Activated naive CD8-positive, alpha-beta T cell (primary cell): ENCODE results near the gene ZEB2.

Source experiments
- H3K27ac Mint-ChIP-seq: one replicate; pipeline ENCODE4 v1.8.0; 2021; ENCODE audit warnings: mixed read lengths
- H3K27me3 Mint-ChIP-seq: one replicate; pipeline ENCODE4 v1.8.0; 2021; ENCODE audit warnings: mixed read lengths
- H3K36me3 Mint-ChIP-seq: one replicate; pipeline ENCODE4 v1.8.0; 2021; ENCODE audit warnings: mixed read lengths
- H3K4me1 Mint-ChIP-seq: one replicate; pipeline ENCODE4 v1.8.0; 2021; ENCODE audit warnings: low read depth, mixed read lengths
- H3K4me3 Mint-ChIP-seq: one replicate; pipeline ENCODE4 v1.8.0; 2021; ENCODE audit warnings: mild to moderate bottlenecking, mixed read lengths
- H3K9me3 Mint-ChIP-seq: one replicate; pipeline ENCODE4 v1.8.0; 2021; ENCODE audit warnings: low read depth, mixed read lengths

The ZEB2 gene

GRCh38 chr2:144334551-144334950, 185.4 kb downstream of the ZEB2 start:
- Mint-ChIP-seq H3K9me3 (no peaks in the 10 kb centered on the region), H3K27ac (no peak overlapping the region), H3K27me3 (no peaks in the 10 kb centered on the region), H3K4me1 (peaks cover 38% of the 10 kb centered on the region), H3K4me3 (no peak overlapping the region), H3K36me3 (peaks cover 2% of the 10 kb centered on the region)
